Measurements from ENCODE around the gene UBTD2. TPM values are rescaled to one million over a fixed set of nuclear protein-coding genes. Genes with fewer than 3 reads are reported as not detected.

UBTD2 gene
- total RNA-seq, 1 experiment from 2014 or later = 22.7 TPM

DNA sequence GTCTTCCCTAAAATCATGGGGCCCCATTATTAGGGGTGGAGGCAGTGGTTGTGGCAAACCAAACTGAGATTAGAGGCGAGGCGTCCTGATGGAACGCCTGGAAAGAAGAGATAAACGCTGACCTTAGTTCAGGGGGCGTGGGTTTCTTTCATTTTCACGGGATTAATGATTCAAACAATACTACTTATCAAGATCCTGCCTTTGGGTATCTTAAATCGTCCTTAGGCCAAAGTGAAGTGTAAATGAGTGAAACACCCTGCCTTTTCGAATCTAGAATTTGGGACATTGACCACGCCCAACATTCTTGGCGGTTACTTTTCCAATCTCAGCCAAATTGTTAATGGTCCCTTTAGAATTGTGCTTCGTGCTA lies 1.0 kb upstream of the UBTD2 start (continued):
- TF ChIP-seq, protein P1, sequence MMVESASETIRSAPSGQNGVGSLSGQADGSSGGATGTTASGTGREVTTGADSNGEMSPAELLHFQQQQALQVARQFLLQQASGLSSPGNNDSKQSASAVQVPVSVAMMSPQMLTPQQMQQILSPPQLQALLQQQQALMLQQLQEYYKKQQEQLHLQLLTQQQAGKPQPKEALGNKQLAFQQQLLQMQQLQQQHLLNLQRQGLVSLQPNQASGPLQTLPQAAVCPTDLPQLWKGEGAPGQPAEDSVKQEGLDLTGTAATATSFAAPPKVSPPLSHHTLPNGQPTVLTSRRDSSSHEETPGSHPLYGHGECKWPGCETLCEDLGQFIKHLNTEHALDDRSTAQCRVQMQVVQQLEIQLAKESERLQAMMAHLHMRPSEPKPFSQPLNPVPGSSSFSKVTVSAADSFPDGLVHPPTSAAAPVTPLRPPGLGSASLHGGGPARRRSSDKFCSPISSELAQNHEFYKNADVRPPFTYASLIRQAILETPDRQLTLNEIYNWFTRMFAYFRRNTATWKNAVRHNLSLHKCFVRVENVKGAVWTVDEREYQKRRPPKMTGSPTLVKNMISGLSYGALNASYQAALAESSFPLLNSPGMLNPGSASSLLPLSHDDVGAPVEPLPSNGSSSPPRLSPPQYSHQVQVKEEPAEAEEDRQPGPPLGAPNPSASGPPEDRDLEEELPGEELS (CRISPR knock-in tag; IDR thresholded peaks at IDR 0.05) = no peak
- TF ChIP-seq ZNF263 (CRISPR knock-in tag; IDR thresholded peaks at IDR 0.05; ENCODE audit: low read depth) (no peak), ZNF671 (CRISPR knock-in tag; IDR thresholded peaks at IDR 0.05) (no peak), ZNF423 (CRISPR knock-in tag; IDR thresholded peaks at IDR 0.05) (no peak), OVOL2 (CRISPR knock-in tag; IDR thresholded peaks at IDR 0.05; ENCODE audit: borderline replicate concordance) (no peak), FOXK1 (CRISPR knock-in tag; IDR thresholded peaks at IDR 0.05) (no peak)
- TF ChIP-seq, protein P2, sequence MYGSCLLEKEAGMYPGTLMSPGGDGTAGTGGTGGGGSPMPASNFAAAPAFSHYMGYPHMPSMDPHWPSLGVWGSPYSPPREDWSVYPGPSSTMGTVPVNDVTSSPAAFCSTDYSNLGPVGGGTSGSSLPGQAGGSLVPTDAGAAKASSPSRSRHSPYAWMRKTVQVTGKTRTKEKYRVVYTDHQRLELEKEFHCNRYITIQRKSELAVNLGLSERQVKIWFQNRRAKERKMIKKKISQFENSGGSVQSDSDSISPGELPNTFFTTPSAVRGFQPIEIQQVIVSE (CRISPR knock-in tag; IDR thresholded peaks at IDR 0.05; ENCODE audit: borderline replicate concordance) = no peak
- TF ChIP-seq, protein P3, sequence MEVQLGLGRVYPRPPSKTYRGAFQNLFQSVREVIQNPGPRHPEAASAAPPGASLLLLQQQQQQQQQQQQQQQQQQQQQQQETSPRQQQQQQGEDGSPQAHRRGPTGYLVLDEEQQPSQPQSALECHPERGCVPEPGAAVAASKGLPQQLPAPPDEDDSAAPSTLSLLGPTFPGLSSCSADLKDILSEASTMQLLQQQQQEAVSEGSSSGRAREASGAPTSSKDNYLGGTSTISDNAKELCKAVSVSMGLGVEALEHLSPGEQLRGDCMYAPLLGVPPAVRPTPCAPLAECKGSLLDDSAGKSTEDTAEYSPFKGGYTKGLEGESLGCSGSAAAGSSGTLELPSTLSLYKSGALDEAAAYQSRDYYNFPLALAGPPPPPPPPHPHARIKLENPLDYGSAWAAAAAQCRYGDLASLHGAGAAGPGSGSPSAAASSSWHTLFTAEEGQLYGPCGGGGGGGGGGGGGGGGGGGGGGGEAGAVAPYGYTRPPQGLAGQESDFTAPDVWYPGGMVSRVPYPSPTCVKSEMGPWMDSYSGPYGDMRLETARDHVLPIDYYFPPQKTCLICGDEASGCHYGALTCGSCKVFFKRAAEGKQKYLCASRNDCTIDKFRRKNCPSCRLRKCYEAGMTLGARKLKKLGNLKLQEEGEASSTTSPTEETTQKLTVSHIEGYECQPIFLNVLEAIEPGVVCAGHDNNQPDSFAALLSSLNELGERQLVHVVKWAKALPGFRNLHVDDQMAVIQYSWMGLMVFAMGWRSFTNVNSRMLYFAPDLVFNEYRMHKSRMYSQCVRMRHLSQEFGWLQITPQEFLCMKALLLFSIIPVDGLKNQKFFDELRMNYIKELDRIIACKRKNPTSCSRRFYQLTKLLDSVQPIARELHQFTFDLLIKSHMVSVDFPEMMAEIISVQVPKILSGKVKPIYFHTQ (CRISPR knock-in tag; IDR thresholded peaks at IDR 0.05) = no peak
- TF ChIP-seq, protein P4, sequence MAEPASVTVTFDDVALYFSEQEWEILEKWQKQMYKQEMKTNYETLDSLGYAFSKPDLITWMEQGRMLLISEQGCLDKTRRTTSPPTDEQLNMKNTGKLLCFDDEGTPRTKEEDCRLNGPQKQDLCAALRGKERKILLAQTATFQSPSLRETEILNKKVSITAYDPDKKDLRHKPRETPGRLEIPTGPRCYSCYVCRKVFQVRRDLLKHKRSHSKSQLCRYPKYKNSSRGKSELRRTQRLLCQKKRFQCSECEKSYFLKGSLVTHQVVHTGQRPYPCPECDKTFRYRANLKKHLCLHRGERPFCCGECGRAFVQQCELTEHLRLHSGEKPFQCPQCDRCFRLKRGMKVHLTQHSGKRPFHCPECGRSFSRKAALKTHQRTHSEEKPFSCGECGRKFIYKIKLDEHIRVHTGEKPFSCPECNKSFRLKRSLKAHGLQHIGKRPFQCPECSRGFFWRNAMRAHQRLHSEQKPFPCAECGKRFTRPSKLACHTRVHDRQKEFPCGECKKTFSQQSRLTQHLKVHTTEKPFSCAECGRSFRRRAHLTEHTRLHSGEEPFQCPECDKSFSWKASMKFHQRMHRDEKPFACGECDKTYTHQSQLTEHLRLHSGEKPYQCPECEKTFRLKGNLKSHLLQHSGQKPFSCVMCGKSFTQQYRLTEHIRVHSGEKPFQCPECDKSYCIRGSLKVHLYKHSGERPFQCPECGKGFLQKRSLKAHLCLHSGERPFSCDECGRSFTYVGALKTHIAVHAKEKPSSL (CRISPR knock-in tag; conservative IDR thresholded peaks at IDR 0.05) = no peak
- TF ChIP-seq, protein P5, sequence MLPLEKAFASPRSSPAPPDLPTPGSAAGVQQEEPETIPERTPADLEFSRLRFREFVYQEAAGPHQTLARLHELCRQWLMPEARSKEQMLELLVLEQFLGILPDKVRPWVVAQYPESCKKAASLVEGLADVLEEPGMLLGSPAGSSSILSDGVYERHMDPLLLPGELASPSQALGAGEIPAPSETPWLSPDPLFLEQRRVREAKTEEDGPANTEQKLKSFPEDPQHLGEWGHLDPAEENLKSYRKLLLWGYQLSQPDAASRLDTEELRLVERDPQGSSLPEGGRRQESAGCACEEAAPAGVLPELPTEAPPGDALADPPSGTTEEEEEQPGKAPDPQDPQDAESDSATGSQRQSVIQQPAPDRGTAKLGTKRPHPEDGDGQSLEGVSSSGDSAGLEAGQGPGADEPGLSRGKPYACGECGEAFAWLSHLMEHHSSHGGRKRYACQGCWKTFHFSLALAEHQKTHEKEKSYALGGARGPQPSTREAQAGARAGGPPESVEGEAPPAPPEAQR (CRISPR knock-in tag; IDR thresholded peaks at IDR 0.05) = no peak
- TF ChIP-seq, protein P6, sequence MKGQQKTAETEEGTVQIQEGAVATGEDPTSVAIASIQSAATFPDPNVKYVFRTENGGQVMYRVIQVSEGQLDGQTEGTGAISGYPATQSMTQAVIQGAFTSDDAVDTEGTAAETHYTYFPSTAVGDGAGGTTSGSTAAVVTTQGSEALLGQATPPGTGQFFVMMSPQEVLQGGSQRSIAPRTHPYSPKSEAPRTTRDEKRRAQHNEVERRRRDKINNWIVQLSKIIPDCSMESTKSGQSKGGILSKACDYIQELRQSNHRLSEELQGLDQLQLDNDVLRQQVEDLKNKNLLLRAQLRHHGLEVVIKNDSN (CRISPR knock-in tag; IDR thresholded peaks at IDR 0.05) = no peak
- TF ChIP-seq, protein P7, sequence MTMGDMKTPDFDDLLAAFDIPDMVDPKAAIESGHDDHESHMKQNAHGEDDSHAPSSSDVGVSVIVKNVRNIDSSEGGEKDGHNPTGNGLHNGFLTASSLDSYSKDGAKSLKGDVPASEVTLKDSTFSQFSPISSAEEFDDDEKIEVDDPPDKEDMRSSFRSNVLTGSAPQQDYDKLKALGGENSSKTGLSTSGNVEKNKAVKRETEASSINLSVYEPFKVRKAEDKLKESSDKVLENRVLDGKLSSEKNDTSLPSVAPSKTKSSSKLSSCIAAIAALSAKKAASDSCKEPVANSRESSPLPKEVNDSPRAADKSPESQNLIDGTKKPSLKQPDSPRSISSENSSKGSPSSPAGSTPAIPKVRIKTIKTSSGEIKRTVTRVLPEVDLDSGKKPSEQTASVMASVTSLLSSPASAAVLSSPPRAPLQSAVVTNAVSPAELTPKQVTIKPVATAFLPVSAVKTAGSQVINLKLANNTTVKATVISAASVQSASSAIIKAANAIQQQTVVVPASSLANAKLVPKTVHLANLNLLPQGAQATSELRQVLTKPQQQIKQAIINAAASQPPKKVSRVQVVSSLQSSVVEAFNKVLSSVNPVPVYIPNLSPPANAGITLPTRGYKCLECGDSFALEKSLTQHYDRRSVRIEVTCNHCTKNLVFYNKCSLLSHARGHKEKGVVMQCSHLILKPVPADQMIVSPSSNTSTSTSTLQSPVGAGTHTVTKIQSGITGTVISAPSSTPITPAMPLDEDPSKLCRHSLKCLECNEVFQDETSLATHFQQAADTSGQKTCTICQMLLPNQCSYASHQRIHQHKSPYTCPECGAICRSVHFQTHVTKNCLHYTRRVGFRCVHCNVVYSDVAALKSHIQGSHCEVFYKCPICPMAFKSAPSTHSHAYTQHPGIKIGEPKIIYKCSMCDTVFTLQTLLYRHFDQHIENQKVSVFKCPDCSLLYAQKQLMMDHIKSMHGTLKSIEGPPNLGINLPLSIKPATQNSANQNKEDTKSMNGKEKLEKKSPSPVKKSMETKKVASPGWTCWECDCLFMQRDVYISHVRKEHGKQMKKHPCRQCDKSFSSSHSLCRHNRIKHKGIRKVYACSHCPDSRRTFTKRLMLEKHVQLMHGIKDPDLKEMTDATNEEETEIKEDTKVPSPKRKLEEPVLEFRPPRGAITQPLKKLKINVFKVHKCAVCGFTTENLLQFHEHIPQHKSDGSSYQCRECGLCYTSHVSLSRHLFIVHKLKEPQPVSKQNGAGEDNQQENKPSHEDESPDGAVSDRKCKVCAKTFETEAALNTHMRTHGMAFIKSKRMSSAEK (CRISPR knock-in tag; IDR thresholded peaks at IDR 0.05; ENCODE audit: borderline replicate concordance) = no peak

All from WTC11 (cell line).